Right atrium auricular region (tissue), 2 donors: ENCODE measurements around the gene NDRG3. TPM values are rescaled to one million over a fixed set of nuclear protein-coding genes. Genes with fewer than 3 reads are reported as not detected.
"Not testable (repeated sequence)": the region's sequence is repeated elsewhere in the genome, so short reads cannot be mapped to it uniquely, and the experiment has no call there.

Experiments
- DNase-seq: peaks from one replicate; pipeline ENCODE4 v3.0.0-alpha.2; 2019; ENCODE audit warnings: low spot score
- H3K27ac ChIP-seq, 2 donors: fragments of 200-600 bp; sonication (generic); 1 replicate in 1 of 2; 2 replicates in 1 of 2; pipeline ENCODE4 v1.5.1; 2016 to 2019
- H3K27me3 ChIP-seq, 2 donors: fragments of 200-600 bp; sonication (generic); one replicate each; pipeline versions ENCODE4 v1.5.1 to v1.6.0; 2017 to 2019
- H3K36me3 ChIP-seq: fragments of 200-600 bp; sonication (generic); one replicate; pipeline ENCODE4 v1.5.1; 2016
- H3K4me1 ChIP-seq, 2 donors: fragments of 200-600 bp; sonication (generic); one replicate each; pipeline versions ENCODE4 v1.5.1 to v1.6.0; 2017 to 2019
- H3K4me3 ChIP-seq, 2 donors: fragments of 200-600 bp; sonication (generic); 1 replicate in 1 of 2; 2 replicates in 1 of 2; pipeline ENCODE4 v1.5.1; 2017 to 2019; ENCODE audit warnings: mild to moderate bottlenecking in 1 of 2, moderate library complexity in 1 of 2
- H3K9me3 ChIP-seq, 2 donors: fragments of 200-600 bp; sonication (generic); one replicate each; pipeline ENCODE4 v1.5.1; 2019
- CTCF ChIP-seq, 2 donors: fragments of 200-600 bp; sonication (generic); IDR thresholded peaks; one replicate each; pipeline ENCODE4 v1.5.1; 2019; ENCODE audit warnings: antibody characterized with exemption in 2 of 2
- total RNA-seq, 2 donors: library from RNA; depleted of rRNA; stranded (reverse); fragments of >200 nt; gene quantifications; one replicate each; pipeline ENCODE4 v1.1.0, GENCODE V29; 2016

Gene NDRG3
- total RNA-seq, 2 donors from 2014 or later: 19.7 to 33.9 TPM

DNA sequence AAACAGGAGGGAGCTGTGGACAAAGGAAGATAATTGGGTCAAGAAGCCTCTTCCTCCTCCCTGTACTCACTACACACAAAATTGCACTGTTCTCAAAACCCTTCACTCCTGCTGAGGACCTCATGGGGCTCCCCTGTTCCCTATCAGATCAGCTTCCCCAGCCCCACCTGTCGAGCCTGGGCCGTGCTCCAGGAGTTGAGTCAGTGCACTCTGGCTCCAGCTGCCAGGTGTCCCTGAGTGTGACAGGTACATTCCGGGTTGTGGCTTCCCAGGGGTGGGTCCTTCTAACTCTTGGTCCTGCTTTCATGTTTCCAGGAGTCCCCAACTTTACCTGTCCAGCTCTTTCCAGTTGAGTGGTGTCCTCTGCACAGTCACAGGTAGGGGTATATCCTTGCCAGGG, 131.9 kb downstream of the NDRG3 start:
- Histone ChIP-seq H3K27ac (no peak overlapping the region), H3K9me3 (no peaks in the 10 kb centered on the region), H3K4me1 (no peaks in the 10 kb centered on the region), H3K4me3 (no peak overlapping the region), H3K27me3 (no peaks in the 10 kb centered on the region), H3K36me3 (peaks cover 58% of the 10 kb centered on the region)
- TF ChIP-seq CTCF (IDR thresholded peaks at IDR 0.05): no peak
- no peak for DNase-seq

GRCh38 chr20:36611625-36612024, 134.3 kb downstream of the NDRG3 start:
- Histone ChIP-seq H3K4me1 (peaks cover 0 to 14% of the 10 kb centered on the region in 2 donors), H3K36me3 (peaks cover 70% of the 10 kb centered on the region), H3K4me3 (no peak overlapping the region), H3K27me3 (no peaks in the 10 kb centered on the region), H3K9me3 (no peaks in the 10 kb centered on the region), H3K27ac (no peak overlapping the region)
- DNase-seq: no peak
- TF ChIP-seq CTCF (IDR thresholded peaks at IDR 0.05): no peak

- not testable (repeated sequence) for H3K4me3 ChIP-seq, H3K27me3 ChIP-seq, DNase-seq, H3K9me3 ChIP-seq, H3K27ac ChIP-seq
- Histone ChIP-seq H3K36me3 (peaks cover 54% of the 10 kb centered on the region), H3K4me1 (peaks cover 0 to 25% of the 10 kb centered on the region in 2 donors)
Observed at GRCh38 chr20:36608388-36608728, 137.5 kb downstream of the NDRG3 start.

DNA sequence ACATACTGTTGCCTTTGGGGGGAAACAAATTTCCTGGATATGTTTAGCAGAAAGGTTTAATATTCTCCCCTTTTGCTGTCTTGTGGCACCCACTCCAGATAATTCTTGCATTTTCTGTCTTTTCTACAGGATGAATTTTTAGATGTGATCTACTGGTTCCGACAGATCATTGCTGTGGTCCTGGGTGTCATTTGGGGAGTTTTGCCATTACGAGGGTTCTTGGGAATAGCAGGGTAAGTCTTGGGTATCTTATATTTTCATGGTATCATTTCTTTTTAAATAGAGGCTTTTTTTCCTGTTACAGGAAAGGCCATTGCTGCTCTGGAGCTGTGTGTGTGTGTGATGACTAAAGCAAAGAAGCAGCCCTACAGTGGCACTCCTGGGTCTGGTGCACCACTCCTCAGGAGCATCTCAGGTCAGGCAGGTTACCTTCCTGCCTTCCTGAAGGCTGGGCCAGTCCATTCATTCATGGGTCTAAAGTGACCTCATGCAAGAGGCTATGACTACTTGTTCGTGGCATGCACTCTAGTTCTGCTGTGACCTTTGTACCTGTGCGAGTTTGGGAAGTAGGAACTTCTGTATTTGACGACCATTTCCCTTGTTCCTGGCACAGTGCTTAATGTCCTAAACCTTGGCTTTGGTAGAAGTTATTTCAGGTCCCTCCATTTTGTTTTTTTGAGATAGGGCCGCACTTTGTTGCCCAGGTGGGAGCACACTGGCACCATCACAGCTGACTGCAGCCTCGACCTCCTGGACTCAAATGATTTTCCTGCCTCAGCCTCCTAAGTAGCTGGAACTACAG, 138.1 kb downstream of the NDRG3 start:
- no peak for DNase-seq
- Histone ChIP-seq H3K36me3 (peaks cover 48% of the 10 kb centered on the region), H3K27me3 (no peaks in the 10 kb centered on the region), H3K9me3 (no peaks in the 10 kb centered on the region), H3K4me1 (peaks cover 0 to 25% of the 10 kb centered on the region in 2 donors), H3K27ac (no peak overlapping the region), H3K4me3 (no peak overlapping the region)
- no peak for TF ChIP-seq CTCF (IDR thresholded peaks at IDR 0.05)

DNA sequence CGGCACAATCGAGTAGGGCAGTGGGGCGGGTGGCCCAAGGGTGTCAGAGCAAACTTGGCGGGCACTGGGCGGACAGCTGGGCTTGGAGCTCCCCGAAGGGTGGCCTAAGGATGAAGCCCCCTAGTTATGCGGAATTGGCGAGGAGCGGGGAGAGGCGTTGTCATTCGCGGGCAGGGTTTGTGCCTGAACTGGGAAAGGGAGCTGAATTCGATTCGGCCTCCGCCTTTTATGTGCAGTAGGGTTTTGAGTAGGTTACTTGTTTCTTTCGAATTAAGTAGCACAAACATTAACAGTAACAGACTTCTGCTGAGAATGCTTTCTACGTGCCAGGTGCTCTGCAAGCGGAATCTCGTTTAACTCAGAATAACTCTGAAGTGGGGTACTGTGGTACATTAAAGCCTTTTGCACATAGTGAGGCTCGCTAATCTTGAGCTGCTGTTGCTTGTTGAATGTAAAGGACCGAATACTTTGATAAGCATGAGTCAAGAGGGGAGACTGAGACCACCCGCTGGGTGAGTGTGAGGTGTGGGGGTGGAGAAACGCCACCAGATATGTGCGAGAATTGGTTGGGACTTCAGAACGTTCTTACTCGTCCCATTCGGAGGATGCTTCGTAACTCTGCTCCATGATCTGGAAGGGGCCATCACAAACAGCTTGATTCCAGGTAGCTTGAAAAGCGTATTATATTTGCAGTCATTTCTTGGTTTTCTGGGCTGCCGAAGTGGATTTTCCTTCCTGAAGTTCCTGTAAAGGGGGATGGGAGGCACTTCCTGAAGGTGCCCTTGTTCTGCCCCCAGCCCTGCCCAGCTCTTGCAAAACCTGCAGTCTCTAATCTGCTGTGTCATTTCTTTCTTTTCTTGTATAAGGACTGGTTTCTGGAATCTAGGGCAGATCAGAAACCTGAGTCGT, 139.5 kb downstream of the NDRG3 start:
- H3K27ac ChIP-seq: peak overlapping the region; percentile 79 to 86
- H3K4me1 ChIP-seq: peaks cover 0 to 25% of the 10 kb centered on the region in 2 donors
- H3K9me3 ChIP-seq: no peaks in the 10 kb centered on the region
- TF ChIP-seq CTCF (IDR thresholded peaks at IDR 0.05): no peak
- H3K27me3 ChIP-seq: no peaks in the 10 kb centered on the region
- DNase-seq: no peak
- H3K4me3 ChIP-seq: peak overlapping the region; percentile 85 to 89
- H3K36me3 ChIP-seq: peaks cover 35% of the 10 kb centered on the region
